Fibroblast of lung (primary cell): ENCODE measurements around the gene CHKA. TPM values are rescaled to one million over a fixed set of nuclear protein-coding genes. Genes with fewer than 3 reads are reported as not detected.

Experiments used
- DNase-seq, 2 donors: peaks; one replicate each; pipeline versions ENCODE4 v3.0.0 to v3.0.0-alpha.2; 2010; ENCODE audit warnings: low read depth in 2 of 2
- H2AFZ ChIP-seq: 2 replicates; pipeline ENCODE4 v1.5.1; 2012; ENCODE audit warnings: low read length, control low read depth, inconsistent platforms
- H3K27ac ChIP-seq: 2 replicates; pipeline ENCODE4 v1.5.1; 2011; ENCODE audit warnings: low read length, control low read depth; ENCODE audit not compliant: insufficient read depth
- H3K27me3 ChIP-seq: 2 replicates; pipeline ENCODE4 v1.5.1; 2011; ENCODE audit warnings: mild to moderate bottlenecking, low read length; ENCODE audit not compliant: control insufficient read depth, insufficient read depth
- H3K36me3 ChIP-seq: 2 replicates; pipeline ENCODE4 v1.5.1; 2011; ENCODE audit warnings: low read length; ENCODE audit not compliant: control insufficient read depth, insufficient read depth
- H3K4me1 ChIP-seq: 2 replicates; pipeline ENCODE4 v1.5.1; 2011; ENCODE audit warnings: low read length; ENCODE audit not compliant: control insufficient read depth, insufficient read depth; ENCODE audit errors: extremely low read depth
- H3K4me2 ChIP-seq: 2 replicates; pipeline ENCODE4 v1.5.1; 2011; ENCODE audit warnings: low read length, control low read depth; ENCODE audit not compliant: insufficient read depth; ENCODE audit errors: extremely low read depth
- H3K4me3 ChIP-seq, 4 experiments: fragments of 200-600 bp in 1 of 4; sonication (generic) in 1 of 4; replicated peaks in 1 of 4; 2 replicates each; pipeline ENCODE4 v1.5.1; 2011 to 2016; ENCODE audit warnings: low read length in 4 of 4, low read depth in 3 of 4, mild to moderate bottlenecking in 3 of 4, control low read depth in 2 of 4, inconsistent platforms in 1 of 4, mixed read lengths in 1 of 4; ENCODE audit not compliant: insufficient read depth in 1 of 4; ENCODE audit errors: control extremely low read depth in 1 of 4
- H3K79me2 ChIP-seq: 2 replicates; pipeline ENCODE4 v1.5.1; 2012; ENCODE audit warnings: mild to moderate bottlenecking, low read length, inconsistent platforms; ENCODE audit not compliant: control insufficient read depth, insufficient read depth
- H3K9ac ChIP-seq: 2 replicates; pipeline ENCODE4 v1.5.1; 2011; ENCODE audit warnings: mild to moderate bottlenecking, low read length, control low read depth; ENCODE audit not compliant: insufficient read depth
- H3K9me3 ChIP-seq: 2 replicates; pipeline ENCODE4 v1.5.1; 2012; ENCODE audit warnings: low read depth, low read length; ENCODE audit not compliant: control insufficient read depth, insufficient read depth
- H4K20me1 ChIP-seq: 2 replicates; pipeline ENCODE4 v1.5.1; 2011; ENCODE audit warnings: low read length; ENCODE audit not compliant: control insufficient read depth, insufficient read depth; ENCODE audit errors: extremely low read depth
- CTCF ChIP-seq, 2 donors: IDR thresholded peaks in 1 of 2; conservative IDR thresholded peaks in 1 of 2; 1 replicate in 1 of 2; 2 replicates in 1 of 2; pipeline ENCODE4 v1.5.1; 2011 to 2012; ENCODE audit warnings: low read length in 2 of 2, control low read depth in 1 of 2, inconsistent platforms in 1 of 2, low read depth in 1 of 2, mild to moderate bottlenecking in 1 of 2
- EZH2 ChIP-seq: IDR thresholded peaks from 2 replicates; pipeline ENCODE4 v1.5.1; 2012; ENCODE audit warnings: low read length, control low read depth, mild to moderate bottlenecking; ENCODE audit errors: missing control alignments
- polyA plus RNA-seq, 2 donors: library from polyadenylated mRNA; depleted of rRNA in 1 of 2; stranded (reverse) in 1 of 2; unstranded in 1 of 2; fragments of >200 nt; gene quantifications; 2 replicates each; pipeline ENCODE4 v1.2.1, GENCODE V29; 2011 to 2012; ENCODE audit warnings: missing spikeins in 1 of 2
- total RNA-seq: library from RNA; depleted of rRNA; stranded (reverse); fragments of >200 nt; gene quantifications from 2 replicates; pipeline ENCODE4 v1.2.1, GENCODE V29; 2014

The CHKA gene
- total and polyA plus RNA-seq, 2 donors (not counting 1 experiment from before 2014, with no cell fraction given): 7.2 to 8.4 TPM

GRCh38 chr11:68032003-68032402, 89.2 kb downstream of the CHKA start:
- peaks cover 12% of the 10 kb centered on the region for H3K36me3 ChIP-seq
- no peaks in the 10 kb centered on the region for H3K9me3 ChIP-seq
- H2AFZ ChIP-seq: no peak overlapping the region
- H3K4me2 ChIP-seq: peak overlapping the region; percentile 97
- H3K9ac ChIP-seq: no peak overlapping the region
- peaks cover 12% of the 10 kb centered on the region for H3K4me1 ChIP-seq
- H4K20me1 ChIP-seq: no peaks in the 10 kb centered on the region
- peaks cover 15% of the 10 kb centered on the region for H3K79me2 ChIP-seq
- no peak overlapping the region for H3K27ac ChIP-seq
- DNase-seq: no peak
- peak overlapping the region in 1 of 4 experiments; percentile 89 for H3K4me3 ChIP-seq
- no peaks in the 10 kb centered on the region for H3K27me3 ChIP-seq
- TF ChIP-seq EZH2: no peak
- no peak for TF ChIP-seq CTCF (conservative IDR thresholded peaks at IDR 0.05 in 1 of 2, IDR thresholded peaks at IDR 0.05 in 1 of 2; ENCODE audit: low read depth in 1 of 2, low read length in 2 of 2)

GRCh38 chr11:68031144-68031464, 90.1 kb downstream of the CHKA start:
- peak overlapping the region; percentile 83 for H3K9ac ChIP-seq
- peaks cover 15% of the 10 kb centered on the region for H3K79me2 ChIP-seq
- H3K36me3 ChIP-seq: peaks cover 7% of the 10 kb centered on the region
- H3K27me3 ChIP-seq: no peaks in the 10 kb centered on the region
- peaks cover 12% of the 10 kb centered on the region for H3K4me1 ChIP-seq
- H3K9me3 ChIP-seq: no peaks in the 10 kb centered on the region
- peak overlapping the region; percentile 70 to 98 (median 92) for H3K4me3 ChIP-seq
- H3K4me2 ChIP-seq: peak overlapping the region; percentile 97
- peak overlapping the region; percentile 94 for H2AFZ ChIP-seq
- H4K20me1 ChIP-seq: no peaks in the 10 kb centered on the region
- TF ChIP-seq CTCF (conservative IDR thresholded peaks at IDR 0.05 in 1 of 2, IDR thresholded peaks at IDR 0.05 in 1 of 2; ENCODE audit: low read depth in 1 of 2, low read length in 2 of 2) (no peak), EZH2 (no peak)
- peak overlapping the region; percentile 82 for H3K27ac ChIP-seq
- peak in 1 of 2 donors; percentile 29 for DNase-seq

- Histone ChIP-seq H2AFZ (peak within 1 kb of the TSS; percentile 94), H3K27ac (peak within 1 kb of the TSS; percentile 82), H3K4me2 (peak within 1 kb of the TSS; percentile 97), H3K4me3 (peak within 1 kb of the TSS; percentile 70 to 98 (median 92)), H3K36me3 (peaks cover 7% of the 10 kb centered on the region), H3K79me2 (peaks cover 15% of the 10 kb centered on the region), H3K4me1 (peaks cover 12% of the 10 kb centered on the region), H4K20me1 (no peaks in the 10 kb centered on the region), H3K9ac (peak within 1 kb of the TSS; percentile 83), H3K27me3 (no peaks in the 10 kb centered on the region), H3K9me3 (no peaks in the 10 kb centered on the region)
- DNase-seq: peak; percentile 98 to 99
- TF ChIP-seq CTCF (conservative IDR thresholded peaks at IDR 0.05 in 1 of 2, IDR thresholded peaks at IDR 0.05 in 1 of 2; ENCODE audit: low read depth in 1 of 2, low read length in 2 of 2) (no peak), EZH2 (no peak)
These were observed 90.7 kb downstream of the CHKA start, which contains the start of gene NDUFS8 for GRCh38 chr11:68030318-68031143. Gene NDUFS8, plus strand, starts transcription at chr11:68030681. Its CDS starts 1,471 bp downstream, at chr11:68032152.
